Liver (tissue), 9 donors: Measurements from ENCODE around the gene PGBD2. TPM values are rescaled to one million over a fixed set of nuclear protein-coding genes. Genes with fewer than 3 reads are reported as not detected.

ENCODE experiments used
- DNase-seq: peaks from one replicate; pipeline ENCODE4 v3.0.0-alpha.2; 2017; ENCODE audit warnings: low spot score
- H3K27ac ChIP-seq, 2 donors: one replicate each; pipeline ENCODE4 v1.7.0; 2013; ENCODE audit warnings: inconsistent platforms in 2 of 2, low read length in 2 of 2, control low read depth in 1 of 2, low read depth in 1 of 2, mild to moderate bottlenecking in 1 of 2
- H3K27me3 ChIP-seq, 4 donors: one replicate each; pipeline versions ENCODE4 v1.6.1 to v1.7.0; 2013; ENCODE audit warnings: low read length in 3 of 4, inconsistent platforms in 1 of 4, mild to moderate bottlenecking in 1 of 4, moderate library complexity in 1 of 4; ENCODE audit not compliant: control insufficient read depth in 4 of 4, insufficient read depth in 4 of 4
- H3K36me3 ChIP-seq, 4 donors: one replicate each; pipeline versions ENCODE4 v1.6.1 to v1.7.0; 2013; ENCODE audit warnings: low read length in 3 of 4, mild to moderate bottlenecking in 3 of 4, low read depth in 1 of 4, moderate library complexity in 1 of 4; ENCODE audit not compliant: control insufficient read depth in 4 of 4, insufficient read depth in 3 of 4
- H3K4me1 ChIP-seq, 4 donors: one replicate each; pipeline versions ENCODE4 v1.6.1 to v1.7.0; 2013; ENCODE audit warnings: low read length in 3 of 4, mild to moderate bottlenecking in 3 of 4, moderate library complexity in 1 of 4; ENCODE audit not compliant: control insufficient read depth in 4 of 4, insufficient read depth in 4 of 4
- H3K4me3 ChIP-seq, 3 donors: one replicate each; pipeline versions ENCODE4 v1.6.1 to v1.7.0; 2013; ENCODE audit warnings: low read length in 3 of 3, control low read depth in 1 of 3, low read depth in 1 of 3, mild to moderate bottlenecking in 1 of 3
- H3K9ac ChIP-seq, 2 donors: one replicate each; pipeline ENCODE4 v1.7.0; 2013; ENCODE audit warnings: low read length in 2 of 2, mild to moderate bottlenecking in 2 of 2, moderate library complexity in 2 of 2, control low read depth in 1 of 2, low read depth in 1 of 2
- H3K9me3 ChIP-seq, 4 donors: one replicate each; pipeline versions ENCODE4 v1.6.1 to v1.7.0; 2013; ENCODE audit warnings: low read length in 3 of 4; ENCODE audit not compliant: control insufficient read depth in 4 of 4
- EGR1 ChIP-seq, 2 donors: IDR thresholded peaks; 2 replicates each; pipeline ENCODE4 v1.6.1; 2016 to 2018; ENCODE audit warnings: antibody characterized with exemption in 2 of 2, low read depth in 2 of 2
- GABPA ChIP-seq, 2 donors: IDR thresholded peaks in 1 of 2; conservative IDR thresholded peaks in 1 of 2; 2 replicates each; pipeline ENCODE4 v1.6.1; 2016; ENCODE audit warnings: antibody characterized with exemption in 2 of 2, mild to moderate bottlenecking in 1 of 2, moderate library complexity in 1 of 2
- HNF4G ChIP-seq: IDR thresholded peaks from 2 replicates; pipeline ENCODE4 v1.6.1; 2016; ENCODE audit warnings: antibody characterized with exemption
- JUND ChIP-seq, 2 donors: IDR thresholded peaks; 2 replicates each; pipeline ENCODE4 v1.6.1; 2016; ENCODE audit warnings: antibody characterized with exemption in 2 of 2
- MAX ChIP-seq: IDR thresholded peaks from 2 replicates; pipeline ENCODE4 v1.6.1; 2016; ENCODE audit warnings: antibody characterized with exemption
- REST ChIP-seq: IDR thresholded peaks from 2 replicates; pipeline ENCODE4 v1.6.1; 2016; ENCODE audit warnings: antibody characterized with exemption, mild to moderate bottlenecking
- RXRA ChIP-seq, 2 donors: IDR thresholded peaks; 2 replicates each; pipeline ENCODE4 v1.6.1; 2017 to 2018; ENCODE audit warnings: antibody characterized with exemption in 2 of 2, mild to moderate bottlenecking in 1 of 2
- TAF1 ChIP-seq: conservative IDR thresholded peaks from 2 replicates; pipeline ENCODE4 v1.6.1; 2016; ENCODE audit warnings: antibody characterized with exemption, mild to moderate bottlenecking
- YY1 ChIP-seq: IDR thresholded peaks from 2 replicates; pipeline ENCODE4 v1.6.1; 2016; ENCODE audit warnings: antibody characterized with exemption, mild to moderate bottlenecking
- ZBTB33 ChIP-seq: IDR thresholded peaks from 2 replicates; pipeline ENCODE4 v1.6.1; 2016; ENCODE audit warnings: antibody characterized with exemption
- WGBS: extraction: QIAGEN DNeasy Blood & Tissue Kit; methylation state at CpG from one replicate; pipeline ENCODE4 v1.1.7; 2013; 5-methylcytosine and 5-hydroxymethylcytosine counted together
- polyA plus RNA-seq, 2 donors: library from polyadenylated mRNA; stranded (reverse) in 1 of 2; unstranded in 1 of 2; fragments of 200-250 nt in 1 of 2; fragments of >200 nt in 1 of 2; fragmentation: Nextera tagmentation in 1 of 2; extraction: Ambion mirVana in 1 of 2; gene quantifications; one replicate each; pipeline versions ENCODE4 v1.2.1 to v1.2.3, GENCODE V29; 2013 to 2015
- total RNA-seq, 2 donors: library from RNA; depleted of rRNA; stranded (reverse); fragments of >200 nt; gene quantifications; one replicate each; pipeline ENCODE4 v1.2.3, GENCODE V29; 2014
- donor health status: healthy.
- donor health status: healthy.
- donor health status: healthy.
- donor health status: healthy.
- donor health status: healthy.

The PGBD2 gene
- total and polyA plus RNA-seq, 4 donors, result 2.6 to 11.1 (median 4.7) TPM

- TF ChIP-seq REST, result no peak
These were observed 46.8 kb upstream of the PGBD2 start, which contains the start of gene ZNF692 (continued) for GRCh38 chr1:248858891-248859889.

- Histone ChIP-seq H3K4me1 (peaks cover 9 to 33% (median 19%) of the 10 kb centered on the region in 4 donors), H3K9ac (no peak overlapping the region), H3K27ac (no peak overlapping the region), H3K27me3 (no peaks in the 10 kb centered on the region), H3K4me3 (no peak overlapping the region), H3K9me3 (no peaks in the 10 kb centered on the region), H3K36me3 (no peaks in the 10 kb centered on the region)
- DNase-seq, result no peak
- TF ChIP-seq ZBTB33 (no peak), MAX (no peak), HNF4G (no peak), TAF1 (no peak), JUND (IDR thresholded peaks at IDR 0.05) (no peak), EGR1 (IDR thresholded peaks at IDR 0.05; ENCODE audit: low read depth in 2 of 2) (no peak)
- WGBS, result 92% methylated on average over 4 of the region's 4 CpGs
These were observed 46.0 kb upstream of the PGBD2 start for GRCh38 chr1:248860007-248860406.

- H3K9ac ChIP-seq, result no peak overlapping the region
- no peak for DNase-seq
- H3K27me3 ChIP-seq, result no peaks in the 10 kb centered on the region
- H3K27ac ChIP-seq, result no peak overlapping the region
- 86% methylated on average over 2 of the region's 2 CpGs for WGBS
- TF ChIP-seq TAF1 (no peak), GABPA (IDR thresholded peaks at IDR 0.05 in 1 of 2, conservative IDR thresholded peaks at IDR 0.05 in 1 of 2) (no peak), YY1 (no peak), RXRA (IDR thresholded peaks at IDR 0.05) (no peak)
- no peak overlapping the region for H3K4me3 ChIP-seq
- no peaks in the 10 kb centered on the region for H3K36me3 ChIP-seq
- no peaks in the 10 kb centered on the region for H3K9me3 ChIP-seq
- H3K4me1 ChIP-seq, result peaks cover 9 to 33% (median 19%) of the 10 kb centered on the region in 4 donors
These were observed 44.4 kb upstream of the PGBD2 start for GRCh38 chr1:248861616-248862015.
